Mesothelial cell of epicardium (in vitro differentiated cells): Measurements from ENCODE around the gene EGFLAM. TPM values are rescaled to one million over a fixed set of nuclear protein-coding genes. Genes with fewer than 3 reads are reported as not detected.
A peak's percentile ranks its signal among the peaks of the same experiment; 100 is the strongest.

Source experiments
- DNase-seq, 2 experiments: peaks; one replicate each; pipeline ENCODE4 v3.0.0; 2021; ENCODE audit warnings: low spot score in 2 of 2; ENCODE audit not compliant: unreplicated experiment in 2 of 2
- H3K27ac Mint-ChIP-seq: 2 replicates; pipeline ENCODE4 v1.8.0; 2021; ENCODE audit warnings: mixed read lengths
- H3K27me3 Mint-ChIP-seq: 2 replicates; pipeline ENCODE4 v1.8.0; 2021; ENCODE audit warnings: low read depth, mixed read lengths
- H3K36me3 Mint-ChIP-seq: 2 replicates; pipeline ENCODE4 v1.8.0; 2021; ENCODE audit warnings: mixed read lengths
- H3K4me1 Mint-ChIP-seq: 2 replicates; pipeline ENCODE4 v1.8.0; 2021; ENCODE audit warnings: mixed read lengths
- H3K4me3 Mint-ChIP-seq: 2 replicates; pipeline ENCODE4 v1.8.0; 2021; ENCODE audit warnings: mild to moderate bottlenecking, moderate library complexity, mixed read lengths
- H3K9me3 Mint-ChIP-seq: 2 replicates; pipeline ENCODE4 v1.8.0; 2021; ENCODE audit warnings: mixed read lengths
- CTCF ChIP-seq: fragments of 200-600 bp; sonication (generic); IDR thresholded peaks from one replicate; pipeline ENCODE4 v1.5.0; 2021; ENCODE audit warnings: antibody characterized with exemption; ENCODE audit not compliant: unreplicated experiment
- total RNA-seq: library from RNA; stranded (reverse); gene quantifications from 3 replicates; pipeline ENCODE4 v1.2.1, GENCODE V29; 2021

EGFLAM gene
- total RNA-seq, 1 donor from 2014 or later: 6.8 TPM

- peak; percentile 58 to 89 for DNase-seq
- H3K4me1 Mint-ChIP-seq: no peaks in the 10 kb centered on the region
- H3K9me3 Mint-ChIP-seq: no peaks in the 10 kb centered on the region
- H3K36me3 Mint-ChIP-seq: no peaks in the 10 kb centered on the region
- H3K27ac Mint-ChIP-seq: no peak overlapping the region
- no peak overlapping the region for H3K4me3 Mint-ChIP-seq
- H3K27me3 Mint-ChIP-seq: peaks cover 81% of the 10 kb centered on the region
- peak; percentile 88 for TF ChIP-seq CTCF
Observed at GRCh38 chr5:38265546-38266179, 7.3 kb downstream of the EGFLAM start.

- Mint-ChIP-seq H3K4me1 (no peaks in the 10 kb centered on the region), H3K36me3 (no peaks in the 10 kb centered on the region), H3K27me3 (peaks cover 66% of the 10 kb centered on the region), H3K9me3 (peaks cover 3% of the 10 kb centered on the region), H3K27ac (no peak overlapping the region), H3K4me3 (no peak overlapping the region)
- TF ChIP-seq CTCF: no peak
- no peak for DNase-seq
Observed at GRCh38 chr5:38267372-38267771, 9.0 kb downstream of the EGFLAM start.

GRCh38 chr5:38273626-38274025 lies 15.3 kb downstream of the EGFLAM start:
- Mint-ChIP-seq H3K27ac (no peak overlapping the region), H3K4me3 (no peak overlapping the region), H3K36me3 (no peaks in the 10 kb centered on the region), H3K9me3 (peaks cover 43% of the 10 kb centered on the region), H3K4me1 (no peaks in the 10 kb centered on the region), H3K27me3 (peaks cover 8% of the 10 kb centered on the region)
- no peak for DNase-seq
- no peak for TF ChIP-seq CTCF

- no peaks in the 10 kb centered on the region for H3K36me3 Mint-ChIP-seq
- H3K9me3 Mint-ChIP-seq: peaks cover 43% of the 10 kb centered on the region
- no peak for DNase-seq
- no peak overlapping the region for H3K4me3 Mint-ChIP-seq
- H3K4me1 Mint-ChIP-seq: no peaks in the 10 kb centered on the region
- peaks cover 8% of the 10 kb centered on the region for H3K27me3 Mint-ChIP-seq
- TF ChIP-seq CTCF: no peak
- H3K27ac Mint-ChIP-seq: no peak overlapping the region
Observed at GRCh38 chr5:38274370-38274769, 16.0 kb downstream of the EGFLAM start.

GRCh38 chr5:38284384-38284783 lies 26.0 kb downstream of the EGFLAM start:
- Mint-ChIP-seq H3K27ac (no peak overlapping the region), H3K36me3 (no peaks in the 10 kb centered on the region), H3K4me1 (no peaks in the 10 kb centered on the region), H3K9me3 (no peaks in the 10 kb centered on the region), H3K27me3 (peaks cover 15% of the 10 kb centered on the region), H3K4me3 (no peak overlapping the region)
- no peak for DNase-seq
- TF ChIP-seq CTCF: no peak

- H3K27ac Mint-ChIP-seq: no peak overlapping the region
Observed at GRCh38 chr5:38285226-38285625, 26.9 kb downstream of the EGFLAM start.

More at GRCh38 chr5:38285226-38285625, 26.9 kb downstream of the EGFLAM start:
- no peaks in the 10 kb centered on the region for H3K4me1 Mint-ChIP-seq
- no peak overlapping the region for H3K4me3 Mint-ChIP-seq
- no peaks in the 10 kb centered on the region for H3K36me3 Mint-ChIP-seq
- TF ChIP-seq CTCF: no peak
- H3K9me3 Mint-ChIP-seq: no peaks in the 10 kb centered on the region
- H3K27me3 Mint-ChIP-seq: peaks cover 15% of the 10 kb centered on the region
- no peak for DNase-seq
